IMR-90 (cell line): ENCODE data around the gene DAB2. TPM values are rescaled to one million over a fixed set of nuclear protein-coding genes. Genes with fewer than 3 reads are reported as not detected.

Experiments used
- ATAC-seq: fragments of 200-7000 bp; cut with Tn5 transposase; 2 replicates; pipeline ENCODE4 v1.9.1; 2020; ENCODE audit warnings: low read depth, mild to moderate bottlenecking, moderate library complexity
- BruUV-seq: library from RNA; stranded (reverse); fragments of 400-500 nt; replicated peaks from 2 replicates; lab custom pipeline; 2021; lab: Mats Ljungman, UMichigan
- CTCF ChIA-PET: fragments of 300-600 bp; formaldehyde crosslinking; extraction: SDS; loops from one replicate; lab custom pipeline; 2021; ENCODE audit warnings: antibody characterized with exemption; lab: Yijun Ruan, JAX
- POLR2A ChIA-PET: fragments of 300-600 bp; sonication (Branson Sonifier 250); formaldehyde crosslinking; loops from one replicate; lab custom pipeline; 2022; ENCODE audit warnings: antibody characterized with exemption; ENCODE audit not compliant: unreplicated experiment; lab: Charles Lee
- DNase-seq: peaks from one replicate; pipeline ENCODE4 v3.0.0; 2013
- H2AFZ ChIP-seq: replicated peaks from 2 replicates; pipeline ENCODE3; 2013; ENCODE audit warnings: low read length, mild to moderate bottlenecking; ENCODE audit not compliant: poor library complexity
- H2AK5ac ChIP-seq: 2 replicates; pipeline ENCODE4 v1.6.1; 2013; ENCODE audit warnings: low read depth, low read length, inconsistent platforms
- H2AK9ac ChIP-seq: replicated peaks from 2 replicates; pipeline ENCODE3; 2013; ENCODE audit warnings: mild to moderate bottlenecking, low read depth, low read length, moderate library complexity; ENCODE audit not compliant: poor library complexity
- H2BK120ac ChIP-seq: 2 replicates; pipeline ENCODE4 v1.6.1; 2013; ENCODE audit warnings: low read depth, low read length, inconsistent platforms
- H2BK15ac ChIP-seq: 3 replicates; pipeline ENCODE4 v1.6.1; 2013; ENCODE audit warnings: low read depth, low read length, inconsistent platforms
- H2BK20ac ChIP-seq: 2 replicates; pipeline ENCODE4 v1.6.1; 2013; ENCODE audit warnings: low read depth, mild to moderate bottlenecking, inconsistent platforms, low read length, moderate library complexity
- H2BK5ac ChIP-seq: 2 replicates; pipeline ENCODE4 v1.6.1; 2013; ENCODE audit warnings: mild to moderate bottlenecking, low read depth, low read length, inconsistent platforms; ENCODE audit not compliant: poor library complexity, severe bottlenecking
- H3K14ac ChIP-seq: replicated peaks from 2 replicates; pipeline ENCODE4 v1.6.1; 2013; ENCODE audit warnings: low read depth, low read length, inconsistent platforms
- H3K18ac ChIP-seq: 2 replicates; pipeline ENCODE4 v1.6.1; 2013; ENCODE audit warnings: low read depth, low read length, control low read depth
- H3K23ac ChIP-seq: 2 replicates; pipeline ENCODE4 v1.6.1; 2013; ENCODE audit warnings: low read depth, low read length, inconsistent platforms
- H3K27ac ChIP-seq: 2 replicates; pipeline ENCODE4 v1.5.1; 2013; ENCODE audit warnings: mild to moderate bottlenecking, control low read depth, low read length; ENCODE audit not compliant: insufficient read depth
- H3K27me3 ChIP-seq: 2 replicates; pipeline ENCODE4 v1.6.1; 2013; ENCODE audit warnings: low read length; ENCODE audit not compliant: control insufficient read depth, insufficient read depth
- H3K36me3 ChIP-seq: 2 replicates; pipeline ENCODE4 v1.6.1; 2013; ENCODE audit warnings: low read length, mixed read lengths; ENCODE audit not compliant: control insufficient read depth, insufficient read depth
- H3K4ac ChIP-seq: 2 replicates; pipeline ENCODE4 v1.6.1; 2013; ENCODE audit warnings: low read depth, low read length, inconsistent platforms
- H3K4me1 ChIP-seq: 2 replicates; pipeline ENCODE4 v1.6.1; 2013; ENCODE audit warnings: low read length, mixed read lengths; ENCODE audit not compliant: control insufficient read depth, insufficient read depth
- H3K4me2 ChIP-seq: 2 replicates; pipeline ENCODE4 v1.6.1; 2013; ENCODE audit warnings: low read depth, mild to moderate bottlenecking, control low read depth, low read length, moderate library complexity
- H3K4me3 ChIP-seq: 2 replicates; pipeline ENCODE4 v1.5.1; 2013; ENCODE audit warnings: low read depth, mild to moderate bottlenecking, control low read depth, low read length, moderate library complexity; ENCODE audit not compliant: insufficient read depth
- H3K56ac ChIP-seq: 2 replicates; pipeline ENCODE4 v1.6.1; 2013; ENCODE audit warnings: low read length, inconsistent platforms; ENCODE audit not compliant: insufficient read depth; ENCODE audit errors: extremely low read depth
- H3K79me1 ChIP-seq, 2 experiments: 2 replicates each; pipeline ENCODE4 v1.6.1; 2013; ENCODE audit warnings: low read length in 2 of 2, inconsistent platforms in 1 of 2, low read depth in 1 of 2
- H3K9ac ChIP-seq: 2 replicates; pipeline ENCODE4 v1.6.1; 2013; ENCODE audit warnings: low read depth, low read length, control low read depth
- H3K9me1 ChIP-seq: 2 replicates; pipeline ENCODE4 v1.6.1; 2013; ENCODE audit warnings: low read length, inconsistent platforms; ENCODE audit not compliant: insufficient read depth
- H3K9me3 ChIP-seq: 2 replicates; pipeline ENCODE4 v1.6.1; 2013; ENCODE audit warnings: low read length; ENCODE audit not compliant: control insufficient read depth, insufficient read depth
- H4K20me1 ChIP-seq: 2 replicates; pipeline ENCODE4 v1.6.1; 2013; ENCODE audit warnings: low read length, inconsistent platforms; ENCODE audit not compliant: insufficient read depth
- H4K5ac ChIP-seq: 2 replicates; pipeline ENCODE4 v1.6.1; 2013; ENCODE audit warnings: mild to moderate bottlenecking, low read depth, low read length, control low read depth
- H4K8ac ChIP-seq, 2 experiments: 2 replicates each; pipeline ENCODE4 v1.6.1; 2013; ENCODE audit warnings: low read depth in 2 of 2, low read length in 2 of 2, control low read depth in 1 of 2, inconsistent platforms in 1 of 2
- H4K91ac ChIP-seq: 2 replicates; pipeline ENCODE4 v1.6.1; 2013; ENCODE audit warnings: low read depth, low read length, inconsistent platforms; ENCODE audit not compliant: insufficient read depth
- CEBPB ChIP-seq: IDR thresholded peaks from 2 replicates; pipeline ENCODE4 v1.6.1; 2012; ENCODE audit warnings: low read depth, low read length, improper control_type of control experiment
- MAZ ChIP-seq: IDR thresholded peaks from 2 replicates; pipeline ENCODE4 v1.6.1; 2012; ENCODE audit warnings: low read depth, mild to moderate bottlenecking, low read length, improper control_type of control experiment, moderate library complexity, borderline replicate concordance
- RAD21 ChIP-seq: IDR thresholded peaks from 2 replicates; pipeline ENCODE4 v1.6.1; 2012; ENCODE audit warnings: low read length, improper control_type of control experiment
- RCOR1 ChIP-seq: IDR thresholded peaks from 2 replicates; pipeline ENCODE4 v1.6.1; 2012; ENCODE audit warnings: mild to moderate bottlenecking, low read length, improper control_type of control experiment; ENCODE audit not compliant: insufficient replicate concordance
- WGBS, 2 experiments: methylation state at CpG; one replicate each; pipeline versions ENCODE4 v1.1.5 to v1.1.7; 2013; ENCODE audit warnings: missing lambda C conversion rate in 2 of 2; ENCODE audit not compliant: insufficient read length in 1 of 2; ENCODE audit errors: extremely low coverage in 2 of 2; 5-methylcytosine and 5-hydroxymethylcytosine counted together
- dilution Hi-C: fragments of 300-500 bp; cut with HindIII; formaldehyde crosslinking; loops from one replicate; pipeline ENCODE4 v1.14.3; 2018; ENCODE audit warnings: low sequenced_read_pairs; ENCODE audit not compliant: unreplicated experiment
- in situ Hi-C: fragments of 300-500 bp; cut with MboI; formaldehyde crosslinking; loops from 3 replicates; pipeline ENCODE4 v1.14.3; 2019; ENCODE audit warnings: low sequenced_read_pairs, inconsistent platforms, mixed read lengths
- intact Hi-C: fragments of 100-400 bp; cut with micrococcal nuclease; formaldehyde crosslinking; loops from 2 replicates; pipeline ENCODE4 v1.10.0; 2022
- polyA plus RNA-seq, 3 experiments: library from polyadenylated mRNA; depleted of rRNA; stranded (reverse); fragments of >200 nt; gene quantifications; 2 replicates each; pipeline ENCODE4 v1.2.3, GENCODE V29; 2012; ENCODE audit warnings: low replicate concordance in 1 of 3
- total RNA-seq: library from RNA; depleted of rRNA; stranded (reverse); fragments of >200 nt; gene quantifications from 2 replicates; pipeline ENCODE4 v1.2.3, GENCODE V29; 2012

DAB2 gene
- total and polyA plus RNA-seq, 2 of the 4 experiments (the other 2 are of a cell fraction): 50.0 to 101 TPM

GRCh38 chr5:39462211-39462610 lies 37.4 kb upstream of the DAB2 start:
- H2AK5ac ChIP-seq: no peak overlapping the region
- no peak overlapping the region for H4K91ac ChIP-seq
- H2AK9ac ChIP-seq: no peak overlapping the region
- H3K79me1 ChIP-seq: no peaks in the 10 kb centered on the region
- no TSS peak for BruUV-seq
- no peak overlapping the region for H2BK5ac ChIP-seq
- ATAC-seq (no peak), DNase-seq (no peak)
- ChIA-PET CTCF (interaction anchor here (0.5 to 1.1 kb wide), 2 partner anchors 36 to 67 kb away, joined by 3 read pairs; no protein-coding TSS in a partner anchor), POLR2A (no interaction called here)
- H2BK120ac ChIP-seq: no peak overlapping the region
- no peak overlapping the region for H3K4me2 ChIP-seq
- H2BK15ac ChIP-seq: no peak overlapping the region
- H3K9me1 ChIP-seq: 0 out of 2 replicates have a peak, but pooled peaks cover 2% of the 10 kb centered on the region
- 78% methylated on average over 3 of the region's 6 CpGs; no CpG with 5 or more reads in 1 of the 2 experiments for WGBS, 2 experiments
- no peaks in the 10 kb centered on the region for H3K9me3 ChIP-seq
- no peaks in the 10 kb centered on the region for H4K20me1 ChIP-seq
- in situ Hi-C loops (no loop called here), intact Hi-C loops (no loop called here), dilution Hi-C loops (no loop called here)
- no peak overlapping the region for H3K4me3 ChIP-seq
- H4K8ac ChIP-seq: no peak overlapping the region
- peaks cover 7% of the 10 kb centered on the region for H3K4me1 ChIP-seq
- H3K27ac ChIP-seq: no peak overlapping the region
- no peaks in the 10 kb centered on the region for H3K36me3 ChIP-seq
- H2BK20ac ChIP-seq: no peak overlapping the region
- no peak overlapping the region for H3K9ac ChIP-seq
- H2AFZ ChIP-seq: no peak overlapping the region
- no peak overlapping the region for H4K5ac ChIP-seq
- H3K18ac ChIP-seq: no peak overlapping the region
- H3K27me3 ChIP-seq: no peaks in the 10 kb centered on the region
- H3K23ac ChIP-seq: no peak overlapping the region
- TF ChIP-seq MAZ (no peak), CEBPB (no peak), RAD21 (no peak), RCOR1 (no peak)
- H3K14ac ChIP-seq: no peak overlapping the region; the same call in 1 of the 2 replicates
- H3K56ac ChIP-seq: no peak overlapping the region
- H3K4ac ChIP-seq: no peak overlapping the region
